HG02981 (cell line): ENCODE data around the gene LCMT1.
"Not testable (repeated sequence)": the region's sequence is repeated elsewhere in the genome, so short reads cannot be mapped to it uniquely, and the experiment has no call there.

Experiments
- ATAC-seq: cut with Tn5 transposase; IDR thresholded peaks from one replicate; pipeline ENCODE4 v1.9.1; 2021; ENCODE audit warnings: mild to moderate bottlenecking, moderate library complexity; ENCODE audit not compliant: unreplicated experiment

The LCMT1 gene

DNA sequence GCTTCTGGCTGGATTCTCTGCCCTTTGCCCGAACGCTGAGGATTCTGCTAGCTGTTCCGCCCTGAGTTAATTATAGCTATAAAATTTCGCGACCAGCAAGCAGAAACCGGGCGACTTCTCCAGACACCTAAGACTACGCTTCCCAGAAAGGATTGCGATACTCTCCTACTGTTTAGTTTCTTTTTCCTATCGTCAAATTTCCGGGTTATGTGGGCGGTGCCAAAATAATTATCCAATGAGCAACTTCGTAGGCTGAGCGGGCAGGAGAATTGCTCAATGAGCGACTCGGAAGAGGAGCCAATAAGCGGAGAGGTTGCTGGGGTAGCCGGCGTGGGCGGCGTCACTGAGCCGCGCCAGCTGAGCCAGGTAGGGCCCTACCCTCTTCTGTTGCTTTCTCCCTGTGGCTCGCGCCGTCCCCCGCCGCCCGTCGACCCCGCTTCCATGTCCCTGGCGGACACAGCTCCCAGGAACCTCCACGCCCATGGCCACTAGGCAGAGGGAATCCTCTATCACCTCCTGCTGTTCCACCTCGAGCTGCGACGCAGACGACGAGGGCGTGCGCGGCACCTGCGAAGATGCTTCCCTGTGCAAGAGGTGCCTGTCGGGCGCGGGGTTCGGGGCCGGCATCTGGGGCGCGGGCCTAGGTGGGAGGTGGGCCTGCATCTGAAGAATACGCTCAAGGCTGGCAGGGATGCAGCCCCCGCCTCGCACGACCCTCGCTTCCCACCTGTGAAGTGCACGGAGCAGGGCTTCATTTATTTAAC lies at the start of gene LCMT1:
Gene LCMT1, plus strand, starts transcription at position 340 of the 764 bp plus-strand sequence. Its CDS starts 142 bp downstream, at position 482.
- ATAC-seq, result peak; percentile 91

GRCh38 chr16:25063102-25063501 lies 48.4 kb upstream of the LCMT1 start:
- ATAC-seq, result no peak

DNA sequence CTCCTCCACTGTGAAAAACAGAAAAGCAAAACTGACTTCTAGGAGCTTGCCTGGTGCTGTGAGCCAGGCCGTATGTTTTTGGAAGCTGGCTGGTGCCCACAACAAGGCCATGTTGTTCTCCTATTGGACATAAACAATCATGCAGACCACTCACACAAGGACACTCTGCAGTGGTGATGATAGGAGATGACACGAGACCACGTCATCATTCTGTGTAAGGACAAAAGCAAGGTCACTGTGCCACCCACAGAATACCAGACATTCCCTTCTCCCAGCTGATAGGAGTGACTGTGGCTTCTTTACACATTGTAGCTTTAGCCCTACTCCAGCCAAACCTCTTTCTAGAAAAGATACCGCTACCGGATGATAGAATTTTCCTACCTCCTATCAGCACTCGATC lies 47.7 kb upstream of the LCMT1 start:
- ATAC-seq, result no peak

DNA sequence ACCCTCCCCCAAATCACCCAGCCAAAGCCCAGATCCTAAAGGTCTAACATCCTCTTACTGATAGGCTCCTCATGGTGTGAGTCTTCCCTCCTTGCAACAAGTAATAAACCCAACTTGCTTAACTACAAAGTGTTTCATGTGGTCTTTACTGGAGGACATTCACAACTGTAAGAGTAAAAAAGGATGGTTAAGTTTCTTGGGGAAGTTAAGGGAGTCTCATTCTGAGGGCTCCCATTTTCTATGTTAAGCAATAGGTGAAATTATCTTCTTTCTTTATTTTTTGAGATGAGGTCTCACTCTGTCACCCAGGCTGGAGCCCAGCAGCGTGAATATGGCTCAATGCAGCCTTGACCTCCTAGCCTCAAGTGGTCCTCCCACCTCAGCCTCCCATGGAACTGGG lies 47.3 kb upstream of the LCMT1 start:
- not testable (repeated sequence) for ATAC-seq

DNA sequence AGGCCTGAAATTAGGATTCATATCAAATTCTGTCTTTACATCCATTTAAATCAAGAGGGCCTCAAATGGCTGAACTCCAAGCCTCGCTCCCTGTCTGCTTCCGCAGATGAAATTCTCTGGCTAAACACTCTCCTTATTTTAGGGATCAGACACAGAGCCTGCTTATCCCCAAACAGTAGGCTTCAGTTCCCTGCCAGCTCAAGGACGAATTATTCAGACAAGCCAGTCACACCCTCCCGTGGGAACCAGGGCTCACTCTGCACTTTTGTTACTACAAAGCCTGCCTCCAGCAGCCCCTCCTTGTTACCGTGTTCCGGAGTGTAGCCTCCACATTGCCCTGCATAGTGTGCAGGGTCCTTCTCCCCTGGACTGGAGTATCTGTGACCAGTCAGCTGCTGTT lies 46.6 kb upstream of the LCMT1 start:
- ATAC-seq, result no peak

GRCh38 chr16:25065899-25066298 lies 45.6 kb upstream of the LCMT1 start:
- no peak for ATAC-seq

GRCh38 chr16:25066426-25066746 lies 45.2 kb upstream of the LCMT1 start:
- no peak for ATAC-seq

- ATAC-seq, result peak; percentile 91
Observed at GRCh38 chr16:25066747-25067631, 44.6 kb upstream of the LCMT1 start.

GRCh38 chr16:25073854-25074253 lies 37.7 kb upstream of the LCMT1 start:
- ATAC-seq, result no peak

DNA sequence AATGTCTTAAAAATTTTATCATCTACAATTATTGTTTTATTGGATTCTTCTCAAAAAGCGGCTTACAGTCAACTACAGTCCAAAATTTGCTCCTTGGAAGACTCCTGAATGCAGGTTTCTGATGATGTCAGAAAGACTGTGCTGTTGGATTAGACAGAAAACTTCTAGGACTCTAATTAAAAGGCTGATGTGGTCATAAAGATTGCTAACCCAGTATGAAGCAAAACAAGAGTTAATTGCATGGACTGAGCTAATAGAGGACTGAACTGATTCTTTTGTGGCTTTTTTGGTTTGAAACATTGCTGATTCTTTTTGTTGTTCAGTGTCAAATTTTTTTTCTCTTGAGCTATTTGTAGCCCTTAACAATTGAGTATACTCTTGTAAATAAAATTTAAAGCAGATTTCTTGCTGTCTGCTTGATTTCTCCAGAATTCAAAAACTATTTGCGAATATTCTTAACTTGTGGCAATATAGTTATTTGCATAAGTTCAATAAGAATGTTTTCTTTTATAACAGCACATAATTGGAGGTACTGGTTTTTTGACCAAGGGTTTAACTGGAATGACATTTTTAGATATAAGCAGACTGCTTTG lies 33.1 kb upstream of the LCMT1 start:
- no peak for ATAC-seq

- ATAC-seq, result no peak
Observed at GRCh38 chr16:25079637-25080378, 31.7 kb upstream of the LCMT1 start.

DNA sequence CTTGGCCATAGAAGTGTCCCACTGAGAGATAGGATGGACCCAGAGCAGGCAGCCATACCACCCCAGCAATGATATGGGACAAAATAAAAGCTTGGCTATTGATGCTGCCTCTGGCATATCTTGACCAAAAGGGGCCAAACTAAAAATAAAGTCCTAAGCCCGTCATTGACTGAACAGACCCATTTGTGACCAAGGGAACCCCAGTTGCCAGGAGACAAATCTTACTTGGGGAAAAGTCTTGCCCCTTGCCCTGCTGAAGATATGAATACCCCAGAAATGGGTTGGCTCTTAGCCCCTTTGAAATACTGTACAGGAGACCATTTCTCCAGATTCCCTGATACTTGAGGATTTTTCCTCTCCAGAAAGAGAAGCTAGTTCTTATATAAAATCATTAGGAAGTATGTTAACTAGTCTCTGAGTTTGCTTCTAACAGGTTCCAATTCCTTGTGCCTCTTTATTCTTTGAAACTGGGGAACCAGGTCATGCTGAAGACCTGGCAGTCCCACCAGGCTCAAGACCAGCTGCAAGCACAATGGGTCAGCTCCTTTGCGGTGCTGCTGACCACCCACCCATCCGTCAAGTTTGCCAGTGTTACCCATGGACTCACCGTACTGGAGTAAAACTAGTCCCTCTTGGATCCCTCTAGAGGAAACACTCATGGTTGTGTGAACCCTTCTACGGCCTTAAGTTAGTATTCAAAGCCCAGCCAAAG lies 31.0 kb upstream of the LCMT1 start:
- ATAC-seq, result no peak

DNA sequence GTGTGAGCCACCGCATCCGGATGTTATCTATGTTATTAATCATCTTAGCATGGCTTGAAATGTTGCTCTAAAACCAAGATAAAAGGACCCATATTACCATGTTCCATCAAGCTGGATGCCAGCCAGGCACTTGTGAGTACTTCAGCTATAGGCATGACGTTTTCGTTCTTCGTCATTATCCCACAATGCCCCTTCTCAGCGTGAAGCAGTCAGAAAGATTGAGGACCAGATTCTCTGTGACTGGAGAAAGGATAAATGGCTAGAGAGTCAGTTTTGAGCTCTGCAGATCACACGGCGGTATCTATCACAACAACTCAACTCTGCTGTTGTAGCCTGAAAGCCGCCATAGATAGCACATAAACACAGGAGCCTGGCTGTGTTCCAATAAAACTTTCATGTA lies 29.8 kb upstream of the LCMT1 start:
- ATAC-seq, result no peak

DNA sequence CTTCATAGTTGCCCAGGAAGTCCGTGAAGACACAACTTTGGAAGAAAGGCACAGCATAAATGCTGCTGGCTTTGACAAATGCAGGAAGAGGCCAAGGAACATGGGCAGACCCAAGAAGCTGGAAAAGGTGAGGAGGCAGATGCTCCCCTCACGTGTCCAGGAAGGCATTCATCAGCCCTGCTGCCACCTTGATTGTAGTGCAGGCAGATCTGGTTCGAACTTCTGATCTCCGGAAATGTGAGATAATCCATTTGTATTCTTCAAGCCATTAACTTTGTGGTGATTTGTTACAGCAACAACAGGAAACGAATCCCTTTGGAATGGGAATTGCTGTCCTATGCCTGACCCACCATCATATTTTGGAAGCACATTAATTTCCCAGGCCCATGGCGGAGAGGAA lies 28.5 kb upstream of the LCMT1 start:
- no peak for ATAC-seq

- no peak for ATAC-seq
Observed at GRCh38 chr16:25083701-25084100, 27.8 kb upstream of the LCMT1 start.

GRCh38 chr16:25084797-25085196 lies 26.7 kb upstream of the LCMT1 start:
- no peak for ATAC-seq

DNA sequence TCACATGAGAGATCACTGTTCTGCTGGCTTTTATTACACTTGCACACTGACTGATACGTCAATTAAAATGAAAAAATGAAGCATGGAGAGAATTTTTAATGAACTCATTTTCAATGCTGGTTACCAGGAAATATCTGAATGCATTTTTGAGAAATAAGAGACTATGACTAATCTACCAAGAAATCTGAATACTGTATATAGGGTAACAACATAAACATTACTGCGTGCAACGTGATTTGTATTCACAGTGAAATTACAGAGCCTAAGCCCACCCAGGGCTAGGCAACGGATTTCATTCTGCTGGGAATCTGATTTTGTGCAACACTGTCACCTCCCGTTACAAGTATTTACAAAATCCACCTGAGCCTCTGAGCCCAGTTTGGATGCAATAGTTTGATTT lies 23.8 kb upstream of the LCMT1 start:
- ATAC-seq, result no peak

DNA sequence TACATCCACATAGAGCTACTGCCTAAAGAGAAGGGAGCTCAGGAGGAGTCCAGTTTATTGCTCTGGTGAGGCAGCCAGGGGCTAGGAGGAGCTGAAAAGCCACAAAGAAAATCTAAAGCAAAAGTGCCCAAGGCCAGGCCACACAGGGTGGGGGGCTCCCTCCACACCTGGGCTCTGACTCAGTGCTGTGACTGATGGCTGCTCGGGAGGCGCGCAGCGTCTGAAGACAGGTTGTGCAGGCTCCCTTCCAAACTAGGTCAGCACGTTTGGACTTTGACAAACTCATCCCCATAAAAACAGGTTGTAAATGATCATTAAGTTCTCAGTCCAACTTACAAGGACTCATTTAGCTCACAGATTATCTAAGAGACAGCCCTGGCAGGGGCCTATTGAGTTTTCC lies 22.2 kb upstream of the LCMT1 start:
- ATAC-seq, result no peak

GRCh38 chr16:25092441-25092840 lies 19.1 kb upstream of the LCMT1 start:
- no peak for ATAC-seq

DNA sequence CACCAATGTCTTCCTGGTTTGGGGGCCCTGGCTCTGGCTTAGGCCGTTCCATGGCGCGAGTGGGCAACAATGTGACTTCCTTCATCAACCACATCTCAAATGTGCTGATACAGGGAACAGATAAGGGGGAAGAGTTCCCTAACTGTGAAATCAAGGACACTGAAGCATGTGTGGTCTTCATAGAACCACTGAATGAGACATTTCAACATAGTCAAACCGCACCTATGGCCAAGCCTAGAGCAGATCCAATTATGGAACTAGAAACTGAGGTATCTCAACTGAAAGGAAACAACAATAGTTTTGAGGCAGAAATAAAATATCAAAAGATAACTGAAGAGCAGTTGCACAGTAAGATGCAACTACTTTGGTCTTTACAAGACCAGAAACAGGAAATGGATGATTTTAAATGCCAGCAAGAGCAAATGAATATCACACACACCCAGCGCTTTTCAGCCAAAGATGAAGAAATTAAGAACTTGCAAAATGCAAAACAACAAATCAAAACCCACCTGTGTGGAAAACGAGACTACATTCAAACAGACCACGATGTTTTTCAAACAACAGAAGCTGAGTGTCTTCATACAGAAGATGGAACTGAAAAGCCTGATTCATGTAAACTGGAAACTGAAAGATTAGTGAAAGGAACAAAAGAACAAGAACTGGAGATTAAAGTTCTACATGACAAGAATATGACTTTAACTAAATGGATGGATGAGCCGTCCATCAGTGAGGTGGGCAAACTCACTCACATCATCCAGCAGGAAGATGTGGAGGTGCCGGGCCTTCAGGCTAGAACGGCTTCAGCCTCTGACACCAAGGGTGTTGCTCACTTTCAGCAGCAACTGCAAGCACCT lies 18.1 kb upstream of the LCMT1 start:
- peak; percentile 47 for ATAC-seq
